ENCODE data around the gene ZNF667.

ZNF667 gene

DNA sequence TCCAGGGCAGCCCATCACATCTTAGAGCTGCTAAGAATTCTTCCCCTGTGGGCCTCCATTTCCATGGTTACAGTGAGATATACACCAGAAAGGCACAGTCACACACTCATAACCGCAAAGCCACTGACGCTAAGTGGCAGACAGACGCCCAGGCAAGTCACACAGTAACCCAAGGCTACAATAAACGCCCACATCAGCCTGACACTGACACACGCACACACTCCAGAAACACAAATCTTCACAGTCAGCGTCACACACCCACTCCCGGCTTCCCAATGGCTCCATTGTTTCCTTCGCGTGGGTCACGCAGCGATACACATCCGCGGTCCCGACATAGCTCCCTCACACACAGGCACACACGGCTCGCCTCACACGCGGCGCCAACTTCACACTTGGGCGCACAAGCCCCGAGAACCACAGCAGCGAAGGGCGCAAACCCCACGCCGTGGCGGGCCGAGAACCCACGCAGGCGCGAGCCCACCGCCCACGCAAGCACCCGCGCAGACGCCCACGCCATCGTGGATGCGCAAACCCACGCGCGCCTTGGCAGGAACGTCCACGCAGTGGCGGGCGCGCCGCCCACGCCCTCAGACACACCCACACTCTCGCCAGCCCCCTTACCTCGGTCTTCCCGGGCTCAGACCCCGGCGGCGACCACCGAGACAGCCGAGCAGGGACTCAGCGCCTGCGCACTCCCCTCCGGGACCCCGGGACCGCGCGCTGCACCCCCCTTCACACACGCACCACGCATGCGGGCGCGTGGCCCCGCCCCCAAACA, at the start of gene ZNF667:
Gene ZNF667, minus strand, starts transcription at position 695 of the 778 bp plus-strand sequence. CDS start 14,975 bp downstream, outside the sequence.
- CTCF ChIA-PET = no interaction called here
- DNase-seq (ENCODE audit: extremely low spot score) = no peak
- POLR2A ChIA-PET = no interaction called here
- TF ChIP-seq, protein P1, sequence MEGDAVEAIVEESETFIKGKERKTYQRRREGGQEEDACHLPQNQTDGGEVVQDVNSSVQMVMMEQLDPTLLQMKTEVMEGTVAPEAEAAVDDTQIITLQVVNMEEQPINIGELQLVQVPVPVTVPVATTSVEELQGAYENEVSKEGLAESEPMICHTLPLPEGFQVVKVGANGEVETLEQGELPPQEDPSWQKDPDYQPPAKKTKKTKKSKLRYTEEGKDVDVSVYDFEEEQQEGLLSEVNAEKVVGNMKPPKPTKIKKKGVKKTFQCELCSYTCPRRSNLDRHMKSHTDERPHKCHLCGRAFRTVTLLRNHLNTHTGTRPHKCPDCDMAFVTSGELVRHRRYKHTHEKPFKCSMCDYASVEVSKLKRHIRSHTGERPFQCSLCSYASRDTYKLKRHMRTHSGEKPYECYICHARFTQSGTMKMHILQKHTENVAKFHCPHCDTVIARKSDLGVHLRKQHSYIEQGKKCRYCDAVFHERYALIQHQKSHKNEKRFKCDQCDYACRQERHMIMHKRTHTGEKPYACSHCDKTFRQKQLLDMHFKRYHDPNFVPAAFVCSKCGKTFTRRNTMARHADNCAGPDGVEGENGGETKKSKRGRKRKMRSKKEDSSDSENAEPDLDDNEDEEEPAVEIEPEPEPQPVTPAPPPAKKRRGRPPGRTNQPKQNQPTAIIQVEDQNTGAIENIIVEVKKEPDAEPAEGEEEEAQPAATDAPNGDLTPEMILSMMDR (IDR thresholded peaks at IDR 0.05; ENCODE audit: control extremely low read depth, extremely low read depth, low read depth, missing control alignments) = no peak

DNA sequence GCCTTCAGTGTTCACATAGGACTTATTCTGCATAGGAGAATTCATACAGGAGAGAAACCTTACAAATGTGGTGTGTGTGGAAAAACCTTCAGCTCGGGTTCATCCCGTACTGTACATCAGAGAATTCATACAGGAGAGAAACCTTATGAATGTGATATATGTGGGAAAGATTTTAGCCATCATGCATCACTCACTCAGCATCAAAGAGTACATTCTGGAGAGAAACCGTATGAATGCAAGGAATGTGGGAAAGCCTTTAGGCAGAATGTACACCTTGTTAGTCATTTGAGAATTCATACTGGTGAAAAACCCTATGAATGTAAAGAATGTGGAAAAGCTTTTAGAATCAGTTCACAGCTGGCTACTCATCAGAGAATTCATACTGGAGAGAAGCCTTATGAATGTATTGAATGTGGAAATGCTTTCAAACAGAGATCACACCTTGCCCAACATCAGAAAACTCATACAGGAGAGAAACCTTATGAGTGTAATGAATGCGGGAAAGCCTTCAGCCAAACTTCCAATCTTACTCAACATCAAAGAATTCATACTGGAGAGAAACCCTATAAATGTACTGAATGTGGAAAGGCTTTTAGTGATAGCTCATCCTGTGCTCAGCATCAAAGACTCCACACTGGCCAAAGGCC, 48.2 kb upstream of the ZNF667 start:
- POLR2A ChIA-PET = no interaction called here
- CTCF ChIA-PET = no interaction called here
- no peak for DNase-seq (ENCODE audit: extremely low spot score)
- TF ChIP-seq, protein P1 (IDR thresholded peaks at IDR 0.05; ENCODE audit: control extremely low read depth, extremely low read depth, low read depth, missing control alignments) = no peak

DNA sequence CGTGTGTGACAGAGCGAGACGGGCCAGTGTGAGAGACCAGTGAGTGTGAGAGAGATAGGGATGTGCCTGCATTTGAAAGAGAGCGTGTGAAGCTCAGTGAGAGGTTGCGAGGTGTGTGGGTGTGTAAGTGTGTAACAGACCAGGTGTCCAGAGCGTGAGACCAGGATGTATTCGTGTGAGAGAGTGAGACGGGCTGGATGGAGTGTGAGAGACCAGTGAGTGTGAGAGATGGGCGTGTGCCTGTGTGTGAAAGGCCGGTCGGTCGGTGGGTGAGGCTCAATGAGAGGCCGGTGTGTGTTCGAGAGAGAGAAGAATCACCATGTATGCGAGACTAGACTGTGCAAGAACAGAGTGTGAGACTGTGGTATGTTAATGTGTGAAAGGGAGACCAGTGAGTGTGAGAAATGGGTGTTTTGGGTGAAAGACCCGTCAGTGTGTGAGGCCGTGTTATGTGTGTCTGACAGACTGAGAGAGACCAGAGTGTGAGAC, 31.2 kb upstream of the ZNF667 start:
- TF ChIP-seq, protein P1 (IDR thresholded peaks at IDR 0.05; ENCODE audit: control extremely low read depth, extremely low read depth, low read depth, missing control alignments) = no peak
- POLR2A ChIA-PET = no interaction called here
- no peak for DNase-seq (ENCODE audit: extremely low spot score)
- CTCF ChIA-PET = no interaction called here

DNA sequence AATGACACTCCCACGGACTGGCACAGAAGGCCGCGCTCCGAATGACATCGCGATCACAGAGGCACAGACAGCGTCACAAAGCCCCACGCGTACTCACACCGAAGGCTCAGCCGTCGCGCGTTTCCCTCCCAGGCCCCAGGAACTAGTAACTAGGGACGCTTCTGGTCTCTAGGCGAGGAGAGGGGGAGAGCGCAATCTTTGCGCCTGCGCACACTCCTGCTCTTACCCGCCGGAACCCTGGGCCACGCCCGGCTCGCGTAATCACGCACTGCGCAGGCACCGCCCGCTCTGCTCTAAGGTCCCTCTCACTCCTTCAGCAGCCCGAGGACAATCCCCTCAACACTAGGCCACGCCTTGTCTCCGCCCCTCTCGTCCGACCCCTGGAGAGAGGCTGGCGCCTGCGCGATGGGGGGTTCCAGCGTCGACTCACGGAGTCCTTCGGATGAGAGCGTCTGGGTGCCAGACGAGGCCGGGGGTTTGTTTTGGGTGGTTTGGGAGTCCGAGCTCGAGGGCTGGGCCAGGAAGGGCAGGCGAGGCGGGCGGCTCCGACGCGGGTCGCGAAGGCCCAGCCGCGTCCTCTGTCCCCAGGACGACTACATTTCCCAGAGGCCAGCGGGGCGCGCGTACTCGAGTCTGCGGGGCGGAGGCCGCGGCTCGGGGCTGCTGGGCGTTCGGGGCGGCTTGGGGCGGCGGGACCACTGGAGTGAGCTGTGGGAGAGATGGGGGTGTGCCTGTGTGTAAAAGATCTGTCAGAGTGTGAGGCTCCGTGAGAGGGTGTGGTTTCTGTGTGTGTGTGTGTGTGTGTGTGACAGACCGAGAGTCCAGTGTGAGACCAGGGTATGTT, 30.5 kb upstream of the ZNF667 start, which contains the start of gene ZNF471:
Gene ZNF471, plus strand, starts transcription at position 410 of the 844 bp plus-strand sequence. CDS start 3,717 bp downstream, outside the sequence.
- TF ChIP-seq, protein P1 (IDR thresholded peaks at IDR 0.05; ENCODE audit: control extremely low read depth, extremely low read depth, low read depth, missing control alignments) = no peak
- CTCF ChIA-PET = no interaction called here
- POLR2A ChIA-PET = no interaction called here
- DNase-seq (ENCODE audit: extremely low spot score) = no peak

DNA sequence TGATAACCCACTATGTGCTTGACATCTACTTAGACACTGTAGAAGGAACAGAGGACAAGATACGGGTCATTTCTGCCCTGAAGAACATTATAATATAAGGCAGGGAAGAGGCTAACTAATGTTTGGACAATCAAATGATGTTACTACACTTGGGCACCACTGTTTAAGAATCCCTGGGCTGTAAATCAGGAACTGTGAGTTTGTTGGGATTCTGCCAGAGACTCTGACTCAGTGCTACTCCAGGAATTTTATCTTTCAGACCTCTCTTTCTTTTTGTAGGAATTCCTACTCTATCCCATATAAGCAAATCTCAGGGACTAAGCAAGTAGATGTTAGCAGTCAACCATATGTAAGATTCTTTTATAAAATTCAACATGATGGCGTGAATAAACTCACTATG, 27.4 kb upstream of the ZNF667 start:
- TF ChIP-seq, protein P1 (IDR thresholded peaks at IDR 0.05; ENCODE audit: control extremely low read depth, extremely low read depth, low read depth, missing control alignments) = no peak
- POLR2A ChIA-PET = no interaction called here
- CTCF ChIA-PET = no interaction called here
- no peak for DNase-seq (ENCODE audit: extremely low spot score)

DNA sequence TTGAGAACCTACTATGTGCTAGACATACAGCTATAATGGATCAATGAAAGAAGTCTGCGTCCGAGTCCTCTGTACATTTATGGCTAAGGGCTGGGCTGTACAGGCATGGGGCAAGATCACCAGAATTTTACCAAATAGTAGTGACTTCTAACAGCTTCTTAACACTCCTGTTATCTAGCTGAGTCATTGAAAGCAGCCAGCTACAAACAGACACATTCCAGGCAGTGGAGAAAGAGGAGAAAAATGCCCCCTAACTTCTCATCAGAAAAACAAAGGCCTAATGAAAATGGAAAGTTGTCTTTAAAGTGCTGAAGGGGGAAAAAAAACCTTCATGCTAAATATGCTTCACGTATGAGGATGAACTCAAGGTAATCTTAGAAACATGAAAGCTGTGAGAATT, 14.3 kb upstream of the ZNF667 start:
- TF ChIP-seq, protein P1 (IDR thresholded peaks at IDR 0.05; ENCODE audit: control extremely low read depth, extremely low read depth, low read depth, missing control alignments) = no peak
- ChIA-PET CTCF (no interaction called here), POLR2A (no interaction called here)
- DNase-seq (ENCODE audit: extremely low spot score) = no peak

Data from GM10248 (cell line).